Activated naive CD4-positive, alpha-beta T cell treated with Interleukin-2 at 50 U/mL for 16 hours (primary cell): ENCODE measurements around the gene ALDOB.

Experiments
- DNase-seq: peaks from one replicate; pipeline ENCODE4 v3.0.0-alpha.2; 2020

The ALDOB gene

DNA sequence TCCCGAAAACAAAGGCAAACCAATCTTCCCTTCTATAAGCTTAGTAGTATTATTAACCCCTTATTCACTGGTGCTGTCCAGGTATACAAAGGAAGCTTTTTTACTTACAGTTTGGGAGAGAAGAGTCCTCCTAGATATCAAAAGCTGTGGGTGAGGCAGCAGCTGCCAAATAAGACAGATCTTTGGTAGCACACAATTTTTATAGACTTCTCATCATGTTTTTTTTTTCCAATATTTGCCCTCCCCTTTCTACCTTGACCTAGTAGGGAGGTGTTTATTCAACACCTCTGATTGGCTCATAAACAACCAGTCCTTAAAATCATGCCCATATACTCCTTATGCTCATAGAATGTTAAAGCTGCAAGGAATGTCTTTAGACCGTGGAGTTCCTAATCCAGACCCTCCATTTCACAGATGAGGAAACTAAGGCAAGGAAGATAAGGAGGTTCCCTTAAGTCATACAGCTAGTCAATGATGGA, at the start of gene ALDOB:
ALDOB (minus strand) TSS at position 174 of the 479 bp plus-strand sequence. CDS start 4,887 bp downstream, outside the sequence.
- DNase-seq, result no peak

DNA sequence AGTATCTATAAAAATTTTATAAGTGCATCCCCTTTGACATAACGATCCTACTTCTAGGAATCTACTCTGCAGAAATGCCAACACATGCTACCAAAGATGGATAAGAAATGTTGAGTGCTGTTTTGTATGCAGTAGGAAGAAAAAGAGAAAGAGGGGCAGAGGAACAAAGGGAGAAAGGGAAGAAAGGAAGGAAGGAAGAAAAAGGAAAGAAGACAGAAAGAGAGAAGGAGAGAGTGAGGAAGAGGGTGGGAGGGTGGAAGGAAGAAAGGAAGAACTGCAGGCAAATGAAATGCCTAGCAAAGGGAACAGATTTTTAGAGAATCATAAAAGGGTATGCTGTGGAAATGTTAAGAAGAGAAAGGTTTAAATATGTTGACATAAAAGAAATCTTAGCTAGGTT, 48.5 kb upstream of the ALDOB start:
- DNase-seq, result no peak

DNA sequence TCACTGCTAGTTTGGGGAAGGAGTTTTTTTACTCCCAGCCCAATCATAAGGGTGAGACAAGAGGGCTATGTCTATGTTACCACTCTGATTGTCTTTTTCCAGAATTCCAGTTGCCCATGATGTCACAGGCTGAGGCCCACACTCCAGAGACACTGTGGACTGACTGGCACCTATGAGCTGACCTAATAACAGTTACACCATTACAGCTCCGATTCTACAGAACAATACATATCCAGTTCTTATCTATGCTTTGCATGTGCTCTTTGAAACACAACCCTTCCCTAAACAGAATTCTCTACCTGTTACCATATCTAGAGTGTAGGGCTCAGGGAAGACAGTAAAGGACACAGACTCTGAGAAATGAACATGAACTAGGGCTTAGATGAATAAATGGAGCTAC, 45.7 kb upstream of the ALDOB start:
- no peak for DNase-seq

DNA sequence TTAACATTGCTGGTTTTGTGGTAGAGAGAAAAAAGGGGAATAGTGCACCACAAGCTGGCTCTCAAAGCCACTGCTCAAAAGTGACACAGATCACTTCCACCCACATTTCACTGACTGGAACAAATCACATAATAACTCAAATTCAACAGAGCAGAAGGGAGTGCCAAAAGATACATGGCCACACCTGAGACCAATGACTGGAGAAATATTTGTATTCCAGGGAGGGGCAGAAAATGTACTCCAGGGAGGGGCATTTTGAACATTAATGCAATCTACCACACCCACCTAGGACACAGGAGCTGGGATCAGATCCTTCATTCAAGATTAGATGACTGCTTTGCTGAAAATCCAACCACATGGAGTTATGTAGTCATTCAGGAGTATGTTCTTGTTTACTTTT, 44.8 kb upstream of the ALDOB start:
- no peak for DNase-seq

DNA sequence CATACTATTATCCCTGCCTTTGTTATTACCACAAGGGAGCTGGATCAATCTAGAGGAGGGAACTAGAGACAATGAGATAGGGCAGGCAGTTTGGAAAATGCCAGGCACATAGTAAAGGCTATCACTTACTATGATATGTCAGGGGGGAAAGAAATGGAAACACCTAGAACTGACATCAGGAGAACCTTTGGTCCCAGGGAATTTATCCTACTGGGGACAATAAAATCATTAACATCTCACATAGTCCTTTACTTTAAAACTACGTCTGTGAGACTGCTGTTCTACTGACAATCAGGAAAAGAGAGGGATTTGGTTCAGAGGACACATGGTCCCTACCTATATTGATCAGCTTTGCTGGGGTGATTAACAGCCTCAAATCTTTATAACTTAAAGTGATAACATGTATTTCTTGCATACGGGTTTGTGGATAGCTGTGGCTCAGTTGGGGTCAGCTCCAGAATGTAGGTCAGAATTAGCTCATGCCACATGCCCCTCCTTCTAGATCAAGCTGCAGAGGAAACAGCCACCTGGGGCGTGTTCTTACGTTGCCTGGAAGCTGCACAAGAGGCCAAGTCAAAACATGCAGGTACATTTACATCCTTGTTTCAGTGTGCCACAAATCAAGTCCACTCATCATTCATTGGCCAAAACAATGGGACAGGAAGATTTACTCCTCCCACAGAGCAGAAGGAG, 43.9 kb upstream of the ALDOB start:
- DNase-seq, result no peak

DNA sequence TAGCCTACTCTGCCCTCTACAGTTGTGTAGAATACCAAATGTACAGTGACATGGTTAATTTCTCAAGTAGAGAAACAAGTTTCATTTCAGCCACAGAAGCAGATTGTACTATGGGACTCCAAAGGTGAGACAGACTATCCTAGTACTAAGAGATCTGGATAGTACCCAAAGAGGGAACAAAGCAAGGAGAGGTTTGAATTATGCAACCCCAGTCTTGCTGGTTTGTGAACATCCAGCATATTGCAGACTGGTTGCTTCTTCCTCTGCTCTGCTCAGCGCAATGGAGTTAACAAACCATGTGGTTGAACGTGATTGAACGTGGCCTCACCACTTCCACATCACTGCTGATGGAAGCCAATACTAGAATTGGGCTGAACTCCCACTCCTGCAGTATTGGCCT, 43.3 kb upstream of the ALDOB start:
- DNase-seq, result no peak

DNA sequence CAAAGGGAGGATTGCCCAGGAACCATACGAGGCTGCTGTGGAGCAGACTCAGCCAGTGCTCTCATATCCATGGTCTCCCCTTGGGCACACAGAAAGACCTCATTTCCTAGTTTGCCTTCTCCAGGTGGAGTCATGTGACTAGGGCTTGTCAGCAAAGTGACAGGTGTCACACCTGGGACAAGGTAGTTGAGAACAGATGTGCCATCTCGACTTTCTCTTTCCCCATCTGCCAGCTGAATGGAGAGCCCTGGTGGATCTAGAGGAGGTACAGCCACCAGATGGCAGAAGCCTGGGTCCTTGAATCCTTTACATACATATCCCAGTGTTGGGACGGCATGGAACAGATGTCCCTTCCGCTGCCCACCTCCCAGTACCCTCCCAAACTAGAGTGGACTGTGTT, 42.9 kb upstream of the ALDOB start:
- DNase-seq, result no peak

DNA sequence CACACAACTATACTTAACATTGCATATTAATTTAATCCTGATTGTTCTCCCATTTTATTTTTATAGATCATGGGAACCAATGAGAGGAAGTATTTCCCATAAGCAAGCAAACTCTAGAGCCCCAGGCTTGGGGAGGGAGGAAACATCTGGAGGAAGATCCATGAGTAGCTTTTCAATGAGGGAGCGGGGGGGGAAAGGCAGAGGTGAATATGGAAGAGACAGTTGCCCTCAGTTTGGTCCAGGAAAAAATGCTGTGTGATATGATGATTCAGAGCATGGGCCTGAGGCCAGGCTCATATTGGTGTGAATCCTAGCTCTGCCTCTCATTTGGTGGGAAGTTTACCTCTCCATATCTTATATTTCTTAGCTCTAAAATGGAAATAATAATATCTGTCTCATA, 42.2 kb upstream of the ALDOB start:
- DNase-seq, result no peak

DNA sequence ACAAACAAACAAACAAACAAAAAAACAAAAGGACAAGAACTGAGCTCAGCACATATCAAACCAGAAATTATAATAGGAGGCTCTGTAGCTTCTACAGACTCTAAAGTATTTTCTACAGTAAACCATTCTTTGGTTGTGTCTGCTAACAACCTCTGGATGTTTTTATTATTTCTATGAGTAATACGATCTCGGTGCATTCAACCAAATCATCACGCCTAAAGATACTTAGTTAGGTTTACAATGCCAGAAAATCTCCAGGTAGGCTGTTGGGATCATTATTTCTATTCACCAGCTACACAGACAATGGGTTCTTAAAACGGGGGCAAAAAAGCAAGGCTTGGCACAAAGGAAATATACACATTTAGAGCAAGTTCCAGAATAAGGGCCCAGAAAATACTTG, 41.6 kb upstream of the ALDOB start:
- no peak for DNase-seq

DNA sequence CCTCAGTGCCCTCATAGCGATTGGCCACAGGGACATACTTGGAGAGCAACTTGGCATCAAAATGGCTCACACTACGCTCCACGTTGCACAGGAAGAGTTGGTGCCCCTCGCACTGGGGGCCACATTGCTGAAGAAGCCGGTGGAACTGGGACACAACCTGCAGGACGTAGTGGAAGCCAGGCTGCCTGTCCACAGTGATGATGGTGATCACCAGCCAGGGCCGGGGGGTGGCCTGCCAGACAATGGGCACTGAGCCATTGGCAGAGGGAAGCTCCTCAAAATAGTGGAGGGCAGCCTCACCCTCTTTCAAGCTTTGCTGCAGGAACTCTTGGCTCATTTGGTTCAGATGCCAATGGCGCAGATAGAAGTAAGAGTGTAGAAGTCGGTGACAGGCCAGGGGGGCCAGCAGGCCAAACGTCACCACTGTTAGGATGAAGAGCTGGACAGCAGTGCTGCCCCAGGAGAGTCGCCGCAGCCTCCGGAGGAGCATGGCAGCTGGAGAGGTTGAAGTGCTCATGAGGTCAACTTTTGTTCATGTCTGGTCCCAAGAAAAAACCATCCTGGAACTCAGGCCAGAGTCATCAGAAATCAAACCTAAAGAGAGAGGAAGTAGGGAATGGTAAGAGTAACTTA, 41.1 kb upstream of the ALDOB start:
- no peak for DNase-seq

DNA sequence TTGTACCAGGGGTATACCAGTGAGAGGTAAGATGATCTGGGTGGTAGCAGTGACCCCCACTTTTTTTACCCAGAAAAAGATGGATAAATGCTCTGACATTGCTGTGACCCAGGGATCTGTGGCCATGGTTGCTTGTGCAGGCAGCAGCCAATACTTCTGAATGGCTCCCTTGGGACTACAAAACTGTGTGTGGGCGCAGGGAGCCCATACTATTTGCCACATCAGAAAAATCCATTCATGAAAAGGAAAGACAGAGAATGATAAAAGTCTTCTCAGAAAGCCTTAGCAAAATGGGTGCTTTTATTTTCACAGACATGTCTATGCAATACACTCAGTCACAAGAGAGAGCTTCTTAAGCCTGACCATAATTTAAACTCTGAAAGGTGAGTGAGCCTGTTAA, 37.3 kb upstream of the ALDOB start:
- no peak for DNase-seq

DNA sequence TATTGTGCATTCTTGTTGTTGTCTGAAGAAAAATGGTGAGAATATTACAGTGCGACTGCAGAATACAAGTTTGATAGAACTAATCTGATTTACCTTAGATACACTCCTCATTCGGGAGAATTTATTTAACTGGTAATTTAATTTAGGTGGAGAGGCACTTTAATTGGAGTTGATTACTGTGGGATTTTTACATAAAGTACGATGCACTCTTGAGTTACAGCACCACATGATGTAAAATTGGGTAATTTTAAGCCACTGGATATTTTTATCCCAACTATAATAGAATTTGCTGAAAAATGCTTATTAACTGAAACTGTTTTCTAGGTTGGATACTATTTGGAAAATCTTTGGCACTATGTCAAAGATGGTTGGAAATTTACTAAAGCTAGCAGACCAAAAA, 35.4 kb upstream of the ALDOB start:
- DNase-seq, result no peak

DNA sequence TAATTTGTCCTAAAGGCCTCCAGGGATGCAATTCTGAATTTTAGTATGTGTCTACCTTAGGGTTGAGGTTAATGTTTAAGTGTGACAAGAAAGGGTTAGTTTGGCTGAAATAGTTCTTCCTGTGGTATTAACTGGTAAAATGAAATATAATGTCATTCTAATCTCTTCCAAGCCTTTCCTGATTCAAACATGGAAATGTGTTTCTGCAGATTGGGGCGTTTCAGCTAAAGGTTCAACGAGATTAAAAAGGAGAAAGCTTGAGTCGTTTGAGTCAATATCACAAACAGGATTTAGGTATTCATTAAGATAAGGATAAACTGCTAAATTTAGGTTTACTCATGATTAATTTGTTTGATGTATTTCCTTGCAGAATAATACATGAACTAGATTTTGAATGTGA, 34.4 kb upstream of the ALDOB start:
- DNase-seq, result no peak

DNA sequence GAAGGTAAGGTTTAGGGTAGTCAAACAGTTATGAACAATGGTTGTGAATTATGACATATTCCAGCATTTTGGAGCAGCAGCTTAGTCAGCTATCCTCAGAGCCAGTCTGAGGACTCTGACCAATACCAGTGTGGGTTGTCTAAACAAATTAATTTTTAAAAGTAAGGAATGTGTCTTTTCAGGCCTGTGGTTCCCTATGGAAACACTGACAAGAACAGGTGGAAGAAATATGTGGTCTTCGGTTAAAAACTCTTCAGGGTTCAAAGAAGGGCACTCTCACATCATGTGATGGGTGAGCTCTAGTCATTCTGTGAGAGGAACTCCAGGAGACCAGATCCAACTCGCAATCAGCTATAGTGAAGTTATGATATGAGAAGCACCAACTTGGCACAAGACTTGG, 33.5 kb upstream of the ALDOB start:
- no peak for DNase-seq

DNA sequence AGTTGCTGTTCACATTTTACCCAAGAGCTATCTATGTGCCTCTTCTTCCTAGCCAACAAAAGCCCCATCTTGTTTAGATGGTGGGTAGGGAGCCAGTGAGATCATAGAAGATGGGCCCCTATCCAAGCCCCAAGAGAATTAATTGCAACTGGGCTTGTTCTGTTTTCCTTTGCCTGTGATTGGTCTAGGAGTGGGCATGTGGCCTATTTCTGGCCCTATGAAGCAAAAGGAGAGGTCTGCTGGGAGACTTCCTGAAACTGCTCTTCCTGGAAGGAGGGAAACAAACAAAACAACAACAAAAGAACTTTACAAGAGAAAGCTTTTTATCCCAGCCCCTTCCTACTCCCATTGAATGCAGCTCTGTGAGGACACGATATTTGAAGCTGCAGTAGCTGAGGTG, 32.5 kb upstream of the ALDOB start:
- no peak for DNase-seq

DNA sequence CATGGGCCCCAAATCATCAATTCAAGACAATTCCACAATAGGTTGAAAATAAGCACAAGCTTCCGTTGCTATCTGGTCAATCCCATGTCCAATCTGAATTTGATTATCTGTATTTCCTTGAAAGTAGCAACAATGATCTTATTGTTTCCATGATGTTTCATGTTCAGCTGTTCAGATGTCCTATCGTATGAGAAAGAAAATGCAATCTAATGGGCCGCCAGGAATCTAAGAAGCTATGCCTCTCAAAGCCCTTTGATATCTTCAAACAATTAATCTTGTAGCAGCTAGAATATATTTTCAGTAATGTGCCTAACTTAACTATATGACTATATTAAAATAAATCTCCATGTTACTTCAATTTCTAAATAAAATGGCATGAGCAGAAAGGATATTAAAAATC, 32.1 kb upstream of the ALDOB start:
- no peak for DNase-seq

DNA sequence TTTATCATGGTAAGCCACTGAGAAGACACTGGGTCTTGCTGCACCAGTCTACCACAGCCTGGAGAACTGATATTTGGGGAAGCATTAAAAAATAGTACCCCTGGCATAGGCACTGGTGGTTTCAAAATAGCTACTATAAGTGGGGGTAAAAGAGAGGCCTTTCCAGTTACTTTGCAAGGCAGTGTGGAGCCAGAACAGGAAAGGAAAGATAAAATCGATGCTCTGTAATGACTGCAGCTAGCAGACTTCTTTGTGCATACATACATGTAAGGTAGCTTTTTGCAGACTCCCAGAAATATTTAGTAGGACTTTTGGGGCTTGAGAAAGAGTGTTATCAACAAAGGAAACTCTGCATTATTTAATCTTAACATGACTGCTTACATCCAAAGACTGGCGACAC, 31.3 kb upstream of the ALDOB start:
- DNase-seq, result no peak

DNA sequence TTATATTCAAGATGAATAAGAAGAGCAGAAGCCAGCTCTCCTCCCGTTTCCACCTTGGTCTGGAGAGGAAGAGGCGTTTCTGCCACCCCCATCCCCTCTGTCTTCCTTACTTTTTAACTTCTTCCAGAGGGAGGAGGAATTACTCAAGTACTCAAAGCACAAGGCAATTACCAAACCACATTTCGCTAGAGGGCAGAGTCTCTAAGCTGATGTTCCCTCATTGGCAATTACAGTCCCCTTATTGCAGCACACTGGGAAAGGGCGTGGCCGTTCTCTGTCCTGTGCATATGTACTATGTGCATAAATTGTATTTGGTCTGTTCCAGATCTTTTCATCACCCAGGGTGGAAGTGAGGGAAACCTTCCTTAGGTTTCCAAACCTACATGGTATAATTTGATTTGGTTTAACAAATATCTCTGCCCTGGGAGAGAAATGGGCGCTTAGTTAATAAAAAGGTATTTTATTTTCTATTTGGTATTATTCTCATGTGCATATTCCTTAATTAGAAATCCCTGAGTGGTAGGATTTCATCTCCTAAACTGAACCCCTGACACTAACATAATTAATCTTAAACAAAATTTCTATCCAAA, 29.8 kb upstream of the ALDOB start:
- DNase-seq, result no peak

DNA sequence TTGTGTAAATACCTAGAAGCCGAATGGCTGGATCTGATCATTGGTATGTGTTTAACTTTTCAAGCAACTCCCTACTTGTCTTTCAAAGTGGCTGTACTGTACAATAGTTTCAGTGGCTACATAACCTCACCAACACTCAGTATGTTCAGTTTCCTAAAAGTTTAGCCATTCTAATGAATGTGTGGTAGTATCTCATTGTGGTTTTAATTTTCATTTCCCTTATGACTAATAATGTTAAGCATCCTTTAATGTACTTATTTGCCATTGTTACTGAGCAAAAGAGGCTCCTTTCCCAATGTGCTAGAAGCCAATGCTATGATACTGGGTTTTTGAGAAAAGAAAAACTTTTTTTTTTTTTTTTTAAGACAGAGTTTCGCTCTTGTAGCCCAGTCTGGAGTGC, 27.8 kb upstream of the ALDOB start:
- DNase-seq, result no peak

DNA sequence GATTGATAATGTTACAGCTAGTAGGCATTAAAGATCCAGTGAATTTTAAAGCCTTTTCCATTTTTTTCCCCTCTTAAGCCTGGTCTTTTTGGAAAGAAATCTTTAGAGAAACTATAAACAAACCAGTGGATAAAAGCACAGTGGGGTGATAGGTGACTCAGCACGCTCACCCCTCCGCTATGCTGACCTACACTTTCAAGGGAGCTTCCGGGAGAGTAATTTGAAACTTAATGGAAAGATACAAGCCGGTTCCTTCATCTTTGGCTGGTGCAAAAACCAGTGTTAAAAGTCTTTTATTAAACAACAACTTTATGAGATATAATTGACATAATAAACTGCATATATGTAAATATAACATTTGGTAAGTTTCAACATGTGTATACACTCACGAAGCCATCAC, 27.0 kb upstream of the ALDOB start:
- DNase-seq, result no peak

DNA sequence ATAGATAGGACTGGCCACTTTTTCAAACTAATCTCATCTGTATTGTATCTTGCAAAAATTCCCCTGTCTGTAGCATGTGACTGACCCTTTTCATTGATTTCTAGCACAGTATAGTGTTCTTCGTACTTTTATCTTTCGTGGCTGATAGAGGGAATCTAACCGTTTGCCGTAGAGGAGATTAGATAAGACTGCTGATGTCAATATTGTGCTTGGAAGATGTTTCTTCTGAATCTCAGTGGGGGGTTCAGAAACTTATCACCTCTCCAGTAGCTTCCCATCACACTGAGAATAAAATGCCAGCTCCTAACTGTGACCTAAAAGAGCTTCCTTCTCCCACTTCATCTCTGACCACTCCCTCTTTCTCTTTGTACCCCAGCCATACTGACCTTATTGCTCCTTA, 25.4 kb upstream of the ALDOB start:
- no peak for DNase-seq

DNA sequence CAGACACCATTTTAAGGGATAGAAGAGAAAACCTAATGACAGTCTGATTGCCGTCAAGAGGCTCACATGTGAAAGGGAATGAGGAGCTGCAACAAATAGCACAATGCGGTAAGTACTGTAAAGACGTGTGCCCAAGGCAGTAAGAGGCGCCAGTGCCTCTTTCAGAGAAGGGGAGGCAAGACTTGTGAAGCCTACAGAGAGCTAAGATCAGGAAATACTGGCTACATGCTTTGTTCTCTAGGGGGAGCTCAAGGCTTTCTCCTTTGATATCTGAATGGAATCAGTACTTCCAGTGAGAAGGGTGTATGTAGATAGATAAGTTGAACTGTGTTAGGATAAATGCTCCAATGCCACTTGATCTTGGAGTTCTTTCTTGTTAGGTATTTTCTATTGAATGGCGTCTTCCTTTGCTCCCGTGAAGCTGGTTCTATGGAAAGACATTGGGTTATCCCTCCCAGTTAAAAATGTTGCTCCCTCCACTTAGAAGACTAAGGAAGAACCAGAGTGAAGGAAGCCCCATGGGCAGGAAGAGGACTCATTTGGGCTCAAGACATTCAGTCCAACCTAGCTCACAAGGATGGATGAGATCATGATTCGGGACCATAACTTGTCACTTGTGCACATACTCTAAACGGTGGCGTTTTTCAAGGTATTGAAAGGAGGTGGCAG, 23.5 kb upstream of the ALDOB start:
- no peak for DNase-seq

DNA sequence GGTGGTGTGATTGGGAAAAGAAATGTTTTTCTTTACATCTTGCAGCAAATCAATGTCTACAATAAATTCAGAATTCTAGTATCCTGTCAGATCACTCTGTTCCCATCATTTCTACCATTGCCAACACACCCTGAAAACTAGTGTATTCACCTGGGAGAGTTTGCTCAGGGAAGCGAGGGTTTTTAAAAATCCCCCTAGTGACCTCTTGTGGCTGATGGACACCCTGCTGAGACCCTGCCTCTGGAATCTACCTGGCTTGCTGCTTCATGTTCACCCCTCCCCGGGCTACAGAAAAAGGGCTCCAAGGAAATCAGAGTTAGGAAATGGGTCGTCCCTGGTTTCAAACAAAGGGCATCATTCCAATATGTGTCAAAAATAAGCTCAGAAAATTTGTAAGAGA, 21.4 kb upstream of the ALDOB start:
- DNase-seq, result no peak

DNA sequence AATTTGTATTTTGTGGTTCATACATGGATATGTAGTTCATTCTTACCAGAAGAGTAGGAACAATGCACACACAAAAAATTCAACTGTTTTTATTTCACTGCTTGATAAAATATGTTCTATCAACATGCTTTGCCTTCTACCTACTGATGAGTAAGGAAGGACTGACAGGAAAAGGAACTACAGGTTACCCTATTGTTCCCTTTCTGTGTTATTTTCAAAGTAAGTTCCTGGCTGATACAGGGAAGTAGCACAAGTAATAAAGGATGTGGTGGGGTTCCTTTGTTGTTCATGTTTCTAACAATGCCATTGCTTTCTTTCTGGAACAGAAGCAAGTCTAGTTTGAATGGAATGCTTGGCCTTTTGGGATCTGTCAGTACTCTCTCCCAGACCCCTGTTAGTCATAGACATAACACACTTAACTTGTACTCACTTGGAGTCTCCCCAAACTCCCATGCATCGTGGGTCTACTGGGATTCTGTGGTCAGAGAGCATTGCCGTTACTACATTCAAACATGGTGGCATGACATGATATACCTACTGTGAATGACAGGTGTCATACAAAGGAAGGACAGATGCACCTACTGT, 20.2 kb upstream of the ALDOB start:
- DNase-seq, result no peak
